Immature natural killer cell (primary cell): Measurements from ENCODE around the gene OLFML2B. TPM values are rescaled to one million over a fixed set of nuclear protein-coding genes. Genes with fewer than 3 reads are reported as not detected.

Experiments
- DNase-seq, 3 donors: peaks; one replicate each; pipeline ENCODE4 v3.0.0; 2022; ENCODE audit warnings: mixed read lengths in 1 of 3
- H3K27ac Mint-ChIP-seq, 6 donors: one replicate each; pipeline ENCODE4 v1.8.0; 2020; ENCODE audit warnings: mixed read lengths in 6 of 6, mild to moderate bottlenecking in 5 of 6, inconsistent platforms in 4 of 6, moderate library complexity in 3 of 6
- H3K27me3 Mint-ChIP-seq, 3 donors: one replicate each; pipeline ENCODE4 v1.8.0; 2020 to 2021; ENCODE audit warnings: low read depth in 3 of 3, mild to moderate bottlenecking in 3 of 3, mixed read lengths in 3 of 3, moderate library complexity in 3 of 3, inconsistent platforms in 1 of 3
- H3K36me3 Mint-ChIP-seq, 3 donors: one replicate each; pipeline ENCODE4 v1.8.0; 2020; ENCODE audit warnings: mixed read lengths in 3 of 3, inconsistent platforms in 2 of 3, mild to moderate bottlenecking in 2 of 3
- H3K4me1 Mint-ChIP-seq, 2 donors: one replicate each; pipeline ENCODE4 v1.8.0; 2020; ENCODE audit warnings: inconsistent platforms in 2 of 2, mild to moderate bottlenecking in 2 of 2, mixed read lengths in 2 of 2, moderate library complexity in 1 of 2
- H3K4me3 Mint-ChIP-seq, 5 donors: one replicate each; pipeline ENCODE4 v1.8.0; 2020; ENCODE audit warnings: mild to moderate bottlenecking in 5 of 5, mixed read lengths in 5 of 5, inconsistent platforms in 3 of 5, moderate library complexity in 3 of 5
- H3K9me3 Mint-ChIP-seq, 6 donors: one replicate each; pipeline ENCODE4 v1.8.0; 2020; ENCODE audit warnings: mild to moderate bottlenecking in 6 of 6, mixed read lengths in 6 of 6, inconsistent platforms in 4 of 6, moderate library complexity in 3 of 6
- polyA plus RNA-seq, 3 donors: library from polyadenylated mRNA; unstranded; fragments of 300-500 nt; fragmentation: Illumina TruSeq; gene quantifications; one replicate each; pipeline ENCODE4 v1.2.3, GENCODE V29; 2021

OLFML2B gene
- polyA plus RNA-seq, 3 donors from 2014 or later: not detected

GRCh38 chr1:161936786-161937185 lies 86.9 kb downstream of the OLFML2B start:
- Mint-ChIP-seq H3K36me3 (peaks cover 0 to 14% (median 5%) of the 10 kb centered on the region in 3 donors), H3K27me3 (no peaks in the 10 kb centered on the region), H3K9me3 (no peaks in the 10 kb centered on the region), H3K4me3 (peak overlapping the region in 1 of 5 donors; percentile 5), H3K27ac (peak overlapping the region in 1 of 6 donors; percentile 1), H3K4me1 (peaks cover 27 to 30% of the 10 kb centered on the region in 2 donors)
- DNase-seq: no peak

- peak overlapping the region in 1 of 6 donors; percentile 4 for H3K27ac Mint-ChIP-seq
- H3K4me3 Mint-ChIP-seq: no peak overlapping the region
- no peaks in the 10 kb centered on the region for H3K27me3 Mint-ChIP-seq
- no peak for DNase-seq
- no peaks in the 10 kb centered on the region for H3K9me3 Mint-ChIP-seq
- H3K4me1 Mint-ChIP-seq: peaks cover 27 to 30% of the 10 kb centered on the region in 2 donors
- H3K36me3 Mint-ChIP-seq: peaks cover 0 to 11% (median 5%) of the 10 kb centered on the region in 3 donors
Observed at GRCh38 chr1:161935264-161935663, 88.4 kb downstream of the OLFML2B start.

- Mint-ChIP-seq H3K9me3 (no peaks in the 10 kb centered on the region), H3K27me3 (no peaks in the 10 kb centered on the region), H3K36me3 (peaks cover 0 to 11% (median 5%) of the 10 kb centered on the region in 3 donors), H3K4me1 (peaks cover 27 to 30% of the 10 kb centered on the region in 2 donors), H3K4me3 (peak overlapping the region; percentile 13 to 54 (median 42)), H3K27ac (peak overlapping the region; percentile 1 to 54 (median 28))
- DNase-seq: peak; percentile 25 to 39 (median 30)
Observed at GRCh38 chr1:161933592-161934588, 89.8 kb downstream of the OLFML2B start.

Other genes with a start within 250 kb of the OLFML2B start
- not detected for gene NOS1AP, start 45.8 kb upstream of the OLFML2B start, polyA plus RNA-seq